ENCODE measurements around the gene TTYH3.

GRCh38 chr7:2713370-2713769 is 81.6 kb downstream of the TTYH3 start:
- TF ChIP-seq POLR2A (IDR thresholded peaks at IDR 0.05) (no peak), CTCF (IDR thresholded peaks at IDR 0.05) (no peak)

Data from thyroid gland (tissue), 4 donors.